ENCODE measurements around the gene TMBIM4. TPM values are rescaled to one million over a fixed set of nuclear protein-coding genes. Genes with fewer than 3 reads are reported as not detected.
A peak's percentile ranks its signal among the peaks of the same experiment; 100 is the strongest.

The TMBIM4 gene
- polyA plus RNA-seq, 2 of the 4 experiments (the other 2 are of a cell fraction), result 55.9 to 87.4 TPM

GRCh38 chr12:66120477-66120876 lies 49.3 kb downstream of the TMBIM4 start:
- no peak for TF ChIP-seq KDM1A (IDR thresholded peaks at IDR 0.05; ENCODE audit: low read depth)
- TF ChIP-seq, protein P1, sequence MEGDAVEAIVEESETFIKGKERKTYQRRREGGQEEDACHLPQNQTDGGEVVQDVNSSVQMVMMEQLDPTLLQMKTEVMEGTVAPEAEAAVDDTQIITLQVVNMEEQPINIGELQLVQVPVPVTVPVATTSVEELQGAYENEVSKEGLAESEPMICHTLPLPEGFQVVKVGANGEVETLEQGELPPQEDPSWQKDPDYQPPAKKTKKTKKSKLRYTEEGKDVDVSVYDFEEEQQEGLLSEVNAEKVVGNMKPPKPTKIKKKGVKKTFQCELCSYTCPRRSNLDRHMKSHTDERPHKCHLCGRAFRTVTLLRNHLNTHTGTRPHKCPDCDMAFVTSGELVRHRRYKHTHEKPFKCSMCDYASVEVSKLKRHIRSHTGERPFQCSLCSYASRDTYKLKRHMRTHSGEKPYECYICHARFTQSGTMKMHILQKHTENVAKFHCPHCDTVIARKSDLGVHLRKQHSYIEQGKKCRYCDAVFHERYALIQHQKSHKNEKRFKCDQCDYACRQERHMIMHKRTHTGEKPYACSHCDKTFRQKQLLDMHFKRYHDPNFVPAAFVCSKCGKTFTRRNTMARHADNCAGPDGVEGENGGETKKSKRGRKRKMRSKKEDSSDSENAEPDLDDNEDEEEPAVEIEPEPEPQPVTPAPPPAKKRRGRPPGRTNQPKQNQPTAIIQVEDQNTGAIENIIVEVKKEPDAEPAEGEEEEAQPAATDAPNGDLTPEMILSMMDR (IDR thresholded peaks at IDR 0.05), result peak; percentile 17; the same call in 1 of the 3 replicates
- Histone ChIP-seq H3K9me3 (no peaks in the 10 kb centered on the region), H3K4me2 (no peak overlapping the region), H3K27ac (no peak overlapping the region), H3K4me3 (no peak overlapping the region), H3K4me1 (no peaks in the 10 kb centered on the region)
- ATAC-seq (no peak), DNase-seq (ENCODE audit: low read depth in 1 of 2, low spot score in 1 of 2) (no peak), FAIRE-seq (no peak)
- ChIA-PET POLR2A (interaction anchor here (2.5 kb wide), 1 partner anchor 10 kb away, joined by 15 read pairs; the partner anchor contains the start of gene LLPH), CTCF (interaction anchor here (0.8 to 7.2 kb wide), 2 partner anchors 13 to 1227 kb away, joined by 4 to 43 read pairs; no protein-coding TSS in a partner anchor)
- WGBS (ENCODE audit: missing lambda C conversion rate), result 85% methylated on average over 1 of the region's 1 CpG

- no peak overlapping the region for H3K4me2 ChIP-seq
- no peak overlapping the region for H3K4me3 ChIP-seq
- no peaks in the 10 kb centered on the region for H3K4me1 ChIP-seq
- POLR2A ChIA-PET, result interaction anchor here (0.6 to 2.5 kb wide), 2 partner anchors 10 to 11 kb away, joined by 3 to 15 read pairs; partner anchors contain the start of gene LLPH
- 90% methylated on average over 1 of the region's 1 CpG for WGBS (ENCODE audit: missing lambda C conversion rate)
- no peak overlapping the region for H3K27ac ChIP-seq
- FAIRE-seq (no peak), DNase-seq (ENCODE audit: low read depth in 1 of 2, low spot score in 1 of 2) (no peak), ATAC-seq (0 out of 6 replicates have a peak, but pooled peaks of 1 of the 2 experiments have one; percentile 22)
- CTCF ChIA-PET, result interaction anchor here (7.2 kb wide), 1 partner anchor 12 kb away, joined by 43 read pairs; no protein-coding TSS in a partner anchor
- no peaks in the 10 kb centered on the region for H3K9me3 ChIP-seq
- no peak for TF ChIP-seq TFCP2L1 (CRISPR knock-in tag; IDR thresholded peaks at IDR 0.05)
- no peak for TF ChIP-seq NFE2L2 (conservative IDR thresholded peaks at IDR 0.05; ENCODE audit: low read length)
- no peak for TF ChIP-seq EP300 (IDR thresholded peaks at IDR 0.05)
- TF ChIP-seq HOXA7 (CRISPR knock-in tag; IDR thresholded peaks at IDR 0.05), result no peak
- no peak for TF ChIP-seq BHLHE40 (IDR thresholded peaks at IDR 0.05; ENCODE audit: low read depth, low read length)
- no peak for TF ChIP-seq RFX5 (IDR thresholded peaks at IDR 0.05)
- TF ChIP-seq JUN (IDR thresholded peaks at IDR 0.05), result no peak
- TF ChIP-seq, protein P1 (IDR thresholded peaks at IDR 0.05), result no peak
- TF ChIP-seq RAD21 (conservative IDR thresholded peaks at IDR 0.05 in 1 of 2, IDR thresholded peaks at IDR 0.05 in 1 of 2), result no peak
Measured at GRCh38 chr12:66119870-66120241, 49.9 kb downstream of the TMBIM4 start.

GRCh38 chr12:66119229-66119869 lies 50.4 kb downstream of the TMBIM4 start:
- ATAC-seq (no peak), FAIRE-seq (no peak)
- CTCF ChIA-PET, result interaction anchor here (0.6 to 7.2 kb wide), 3 partner anchors 12 to 264 kb away, joined by 3 to 43 read pairs (median 4); partner anchors contain the start of gene LLPH

More at GRCh38 chr12:66119229-66119869, 50.4 kb downstream of the TMBIM4 start:
- H3K9me3 ChIP-seq, result no peaks in the 10 kb centered on the region
- H3K4me2 ChIP-seq, result no peak overlapping the region
- H3K4me3 ChIP-seq, result no peak overlapping the region
- no peaks in the 10 kb centered on the region for H3K4me1 ChIP-seq
- no peak overlapping the region for H3K27ac ChIP-seq
- POLR2A ChIA-PET, result interaction anchor here (0.6 kb wide), 1 partner anchor 12 kb away, joined by 3 read pairs; the partner anchor contains the start of gene LLPH
- TF ChIP-seq ELK1 (IDR thresholded peaks at IDR 0.05; ENCODE audit: low read depth, low read length), result no peak
- TF ChIP-seq MAFK (IDR thresholded peaks at IDR 0.05; ENCODE audit: partially characterized antibody), result peak; percentile 11
- DNase-seq (ENCODE audit: low read depth in 1 of 2, low spot score in 1 of 2), result no peak
- 96% methylated on average over 2 of the region's 2 CpGs for WGBS (ENCODE audit: missing lambda C conversion rate)

Data from A549 (cell line).